OCI-LY7 (cell line): ENCODE measurements around the gene HSPB9. TPM values are rescaled to one million over a fixed set of nuclear protein-coding genes. Genes with fewer than 3 reads are reported as not detected.
A peak's percentile ranks its signal among the peaks of the same experiment; 100 is the strongest.

Experiments
- BruUV-seq: library from RNA; stranded (reverse); fragments of 400-500 nt; replicated peaks from 2 replicates; lab custom pipeline; 2021; lab: Mats Ljungman, UMichigan
- CTCF ChIA-PET: fragments of 300-600 bp; sonication (Branson Sonifier 250); formaldehyde crosslinking; loops from one replicate; lab custom pipeline; 2022; ENCODE audit warnings: antibody characterized with exemption; ENCODE audit not compliant: unreplicated experiment; lab: Charles Lee
- POLR2A ChIA-PET: fragments of 300-600 bp; sonication (Branson Sonifier 250); formaldehyde crosslinking; loops from one replicate; lab custom pipeline; 2022; ENCODE audit warnings: antibody characterized with exemption; lab: Charles Lee
- DNase-seq: peaks from one replicate; pipeline ENCODE4 v3.0.0-alpha.2; 2015; ENCODE audit warnings: low spot score
- H2AFZ ChIP-seq: fragments of 200-600 bp; sonication (generic), shearing (Covaris generic); 2 replicates; pipeline ENCODE4 v1.6.1; 2014; ENCODE audit warnings: mild to moderate bottlenecking, antibody characterized with exemption, low read length, moderate library complexity
- H3K27ac ChIP-seq: fragments of 200-600 bp; sonication (generic); 2 replicates; pipeline ENCODE4 v1.5.1; 2014; ENCODE audit warnings: mixed run types, low read depth, mild to moderate bottlenecking, moderate library complexity, low read length, inconsistent platforms; ENCODE audit not compliant: poor library complexity, severe bottlenecking
- H3K36me3 ChIP-seq: fragments of 200-600 bp; sonication (generic); 2 replicates; pipeline ENCODE4 v1.6.1; 2014; ENCODE audit warnings: mild to moderate bottlenecking, antibody characterized with exemption, low read length, moderate library complexity, mixed read lengths; ENCODE audit not compliant: insufficient read depth
- H3K4me1 ChIP-seq: fragments of 200-600 bp; sonication (generic); 2 replicates; pipeline ENCODE4 v1.5.1; 2014; ENCODE audit warnings: mild to moderate bottlenecking, low read length; ENCODE audit not compliant: insufficient read depth, poor library complexity, severe bottlenecking
- H3K4me2 ChIP-seq: fragments of 200-600 bp; sonication (generic); 2 replicates; pipeline ENCODE4 v1.6.1; 2014; ENCODE audit warnings: mild to moderate bottlenecking, low read length
- H3K4me3 ChIP-seq: fragments of 200-600 bp; sonication (generic); 2 replicates; pipeline ENCODE4 v1.5.1; 2014; ENCODE audit warnings: mild to moderate bottlenecking, low read depth, low read length; ENCODE audit not compliant: poor library complexity, severe bottlenecking
- H3K79me2 ChIP-seq: fragments of 200-600 bp; sonication (generic); 2 replicates; pipeline ENCODE4 v1.6.1; 2016; ENCODE audit warnings: low read depth, mild to moderate bottlenecking, low read length, moderate library complexity, mixed read lengths; ENCODE audit not compliant: insufficient read depth
- H3K9me2 ChIP-seq: fragments of 200-600 bp; sonication (generic); 2 replicates; pipeline ENCODE4 v1.6.1; 2016; ENCODE audit warnings: mild to moderate bottlenecking, low read length, mixed read lengths; ENCODE audit not compliant: insufficient read depth
- H3K9me3 ChIP-seq: fragments of 200-600 bp; sonication (generic); 2 replicates; pipeline ENCODE4 v1.6.1; 2014; ENCODE audit warnings: mild to moderate bottlenecking, mixed run types, low read length, mixed read lengths
- H4K20me1 ChIP-seq: fragments of 200-600 bp; sonication (generic); 2 replicates; pipeline ENCODE4 v1.6.1; 2014; ENCODE audit warnings: mild to moderate bottlenecking, antibody characterized with exemption, low read length, moderate library complexity, mixed read lengths; ENCODE audit not compliant: insufficient read depth
- EZH2phosphoT487 ChIP-seq: fragments of 200-600 bp; sonication (generic); IDR thresholded peaks from 2 replicates; pipeline ENCODE4 v1.6.1; 2018; ENCODE audit warnings: low read depth, borderline replicate concordance, mild to moderate bottlenecking, mixed run types, antibody characterized with exemption, low read length, moderate library complexity, mixed read lengths
- intact Hi-C: fragments of 100-400 bp; cut with micrococcal nuclease; formaldehyde crosslinking; loops from one replicate; pipeline ENCODE4 v1.10.0; 2022; ENCODE audit not compliant: unreplicated experiment
- total RNA-seq, 2 experiments: library from RNA; depleted of rRNA in 1 of 2; stranded (reverse); fragments of >200 nt in 1 of 2; shearing (Covaris generic) in 1 of 2; gene quantifications; 2 replicates each; pipeline ENCODE4 v1.2.3, GENCODE V29; 2014 to 2022
- TF ChIP-seq, protein P1 (sequence below): fragments of 200-600 bp; sonication (generic); conservative IDR thresholded peaks from 2 replicates; pipeline ENCODE4 v1.5.1; 2014; ENCODE audit warnings: mild to moderate bottlenecking, antibody characterized with exemption, low read length, moderate library complexity, mixed read lengths

The HSPB9 gene
- total RNA-seq, 2 experiments from 2014 or later, result 0.16 TPM; not detected in 1

GRCh38 chr17:42116705-42117396 is 5.8 kb upstream of the HSPB9 start:
- Histone ChIP-seq H3K9me3 (no peaks in the 10 kb centered on the region), H3K9me2 (no peaks in the 10 kb centered on the region), H3K36me3 (peaks cover 44% of the 10 kb centered on the region), H3K4me3 (no peak overlapping the region), H3K4me2 (peak overlapping the region; percentile 77), H4K20me1 (no peaks in the 10 kb centered on the region), H3K27ac (peak overlapping the region; percentile 91), H3K4me1 (peaks cover 80% of the 10 kb centered on the region), H2AFZ (no peak overlapping the region), H3K79me2 (peaks cover 3% of the 10 kb centered on the region; the same call in 1 of the 2 replicates)
- TF ChIP-seq, protein P1, sequence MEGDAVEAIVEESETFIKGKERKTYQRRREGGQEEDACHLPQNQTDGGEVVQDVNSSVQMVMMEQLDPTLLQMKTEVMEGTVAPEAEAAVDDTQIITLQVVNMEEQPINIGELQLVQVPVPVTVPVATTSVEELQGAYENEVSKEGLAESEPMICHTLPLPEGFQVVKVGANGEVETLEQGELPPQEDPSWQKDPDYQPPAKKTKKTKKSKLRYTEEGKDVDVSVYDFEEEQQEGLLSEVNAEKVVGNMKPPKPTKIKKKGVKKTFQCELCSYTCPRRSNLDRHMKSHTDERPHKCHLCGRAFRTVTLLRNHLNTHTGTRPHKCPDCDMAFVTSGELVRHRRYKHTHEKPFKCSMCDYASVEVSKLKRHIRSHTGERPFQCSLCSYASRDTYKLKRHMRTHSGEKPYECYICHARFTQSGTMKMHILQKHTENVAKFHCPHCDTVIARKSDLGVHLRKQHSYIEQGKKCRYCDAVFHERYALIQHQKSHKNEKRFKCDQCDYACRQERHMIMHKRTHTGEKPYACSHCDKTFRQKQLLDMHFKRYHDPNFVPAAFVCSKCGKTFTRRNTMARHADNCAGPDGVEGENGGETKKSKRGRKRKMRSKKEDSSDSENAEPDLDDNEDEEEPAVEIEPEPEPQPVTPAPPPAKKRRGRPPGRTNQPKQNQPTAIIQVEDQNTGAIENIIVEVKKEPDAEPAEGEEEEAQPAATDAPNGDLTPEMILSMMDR, result peak; percentile 94
- TF ChIP-seq EZH2phosphoT487, result no peak
- ChIA-PET POLR2A (interaction anchor here (0.6 kb wide), 1 partner anchor 48 kb away, joined by 3 read pairs; no protein-coding TSS in a partner anchor), CTCF (no interaction called here)
- intact Hi-C loops, result loop anchor here (1.0 to 10.0 kb wide), 5 partner anchors 50 to 382 kb away; partner anchors contain the start of genes HAP1 and STAT3
- DNase-seq, result peak; percentile 90
- BruUV-seq, result no TSS peak

GRCh38 chr17:42117397-42118125 is 5.0 kb upstream of the HSPB9 start:
- no peak overlapping the region for H3K27ac ChIP-seq
- no peaks in the 10 kb centered on the region for H3K9me3 ChIP-seq
- peaks cover 44% of the 10 kb centered on the region for H3K36me3 ChIP-seq
- DNase-seq, result no peak
- ChIA-PET CTCF (interaction anchor here (0.6 kb wide), 1 partner anchor 19 kb away, joined by 3 read pairs; the partner anchor contains the start of gene ZNF385C), POLR2A (interaction anchor here (1.2 to 1.5 kb wide), 2 partner anchors 76 to 151 kb away, joined by 3 read pairs; partner anchors contain the start of gene CNP)
- intact Hi-C loops, result loop anchor here (1.0 to 10.0 kb wide), 3 partner anchors 64 to 383 kb away; partner anchors contain the start of genes HAP1, KCNH4 and STAT3
- BruUV-seq, result no TSS peak
- peaks cover 75% of the 10 kb centered on the region for H3K4me1 ChIP-seq
- no peak for TF ChIP-seq EZH2phosphoT487
- TF ChIP-seq, protein P1, result no peak
- H4K20me1 ChIP-seq, result no peaks in the 10 kb centered on the region
- H3K4me3 ChIP-seq, result no peak overlapping the region
- H3K79me2 ChIP-seq, result peaks cover 3% of the 10 kb centered on the region; the same call in 1 of the 2 replicates
- H3K9me2 ChIP-seq, result no peaks in the 10 kb centered on the region
- H2AFZ ChIP-seq, result no peak overlapping the region
- H3K4me2 ChIP-seq, result no peak overlapping the region
